NT2/D1 (cell line): ENCODE measurements around the gene ABCA1.

Source experiments
- DNase-seq: peaks from one replicate; pipeline ENCODE4 v3.0.0-alpha.2; 2011; ENCODE audit warnings: low read depth, low spot score
- H3K27me3 ChIP-seq: 2 replicates; pipeline ENCODE4 v1.6.0; 2011; ENCODE audit warnings: mild to moderate bottlenecking; ENCODE audit not compliant: insufficient read length, insufficient read depth
- H3K36me3 ChIP-seq: 2 replicates; pipeline ENCODE4 v1.6.1; 2011; ENCODE audit warnings: mild to moderate bottlenecking, low read length, mixed read lengths; ENCODE audit not compliant: insufficient read depth, insufficient read length
- H3K4me1 ChIP-seq: 2 replicates; pipeline ENCODE4 v1.5.1; 2011; ENCODE audit not compliant: insufficient read depth, insufficient read length
- H3K4me3 ChIP-seq: 2 replicates; pipeline ENCODE4 v1.5.1; 2011; ENCODE audit warnings: low read depth; ENCODE audit not compliant: insufficient read length
- H3K9ac ChIP-seq: 2 replicates; pipeline ENCODE4 v1.6.0; 2011; ENCODE audit warnings: low read depth; ENCODE audit not compliant: insufficient read length
- H3K9me3 ChIP-seq: 2 replicates; pipeline ENCODE4 v1.5.1; 2011; ENCODE audit warnings: mild to moderate bottlenecking, low read length; ENCODE audit not compliant: insufficient read depth
- SUZ12 ChIP-seq: IDR thresholded peaks from 2 replicates; pipeline ENCODE4 v1.6.1; 2011; ENCODE audit not compliant: insufficient read length, insufficient read depth; ENCODE audit errors: extremely low read depth
- YY1 ChIP-seq: IDR thresholded peaks from 2 replicates; pipeline ENCODE4 v1.6.1; 2011; ENCODE audit not compliant: insufficient read length, insufficient read depth
- ZNF274 ChIP-seq: IDR thresholded peaks from 2 replicates; pipeline ENCODE4 v1.6.1; 2011; ENCODE audit warnings: mild to moderate bottlenecking, low read depth, low read length

ABCA1 gene

DNA sequence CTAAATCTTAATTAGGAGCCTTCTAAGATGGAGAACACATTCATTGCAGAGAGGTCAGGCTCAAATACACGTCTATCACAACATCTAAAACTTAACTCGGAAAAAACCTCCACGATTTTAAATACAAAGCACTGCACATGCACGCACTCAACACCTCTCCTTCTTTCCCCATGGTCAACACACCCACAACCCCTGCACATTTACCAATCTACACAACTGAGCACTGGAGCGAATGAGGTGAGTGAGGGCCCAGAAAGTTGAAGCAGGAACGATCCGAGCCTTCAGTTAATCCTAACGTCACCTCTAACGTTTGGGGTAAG, 180.8 kb downstream of the ABCA1 start:
- peak overlapping the region; percentile 85 for H3K9ac ChIP-seq
- no peaks in the 10 kb centered on the region for H3K27me3 ChIP-seq
- no peak for TF ChIP-seq ZNF274
- no peak for TF ChIP-seq YY1
- no peak for TF ChIP-seq SUZ12
- H3K4me3 ChIP-seq, result peak overlapping the region; percentile 77
- H3K36me3 ChIP-seq, result peaks cover 12% of the 10 kb centered on the region
- no peak for DNase-seq
- H3K9me3 ChIP-seq, result no peaks in the 10 kb centered on the region
- H3K4me1 ChIP-seq, result no peaks in the 10 kb centered on the region

DNA sequence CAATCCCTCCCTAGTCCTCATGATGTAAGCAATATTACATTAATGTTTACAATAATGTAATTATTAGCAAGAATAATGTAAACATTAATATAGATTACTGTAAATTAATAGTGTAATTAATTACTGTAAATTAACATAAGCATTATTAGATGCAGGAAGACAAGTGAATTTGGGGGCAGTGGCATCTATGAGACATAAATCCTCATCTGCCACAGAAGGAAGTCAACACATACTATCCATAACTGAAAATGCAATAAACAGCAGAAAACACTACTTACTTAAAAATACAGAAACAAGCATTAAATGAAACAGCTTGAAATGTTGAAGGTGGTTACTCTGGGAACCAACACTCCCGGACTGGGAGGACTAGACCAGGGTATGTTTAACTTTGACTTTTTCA, 181.2 kb downstream of the ABCA1 start:
- Histone ChIP-seq H3K27me3 (no peaks in the 10 kb centered on the region), H3K9me3 (no peaks in the 10 kb centered on the region), H3K4me3 (peak overlapping the region; percentile 77), H3K9ac (peak overlapping the region; percentile 85), H3K36me3 (peaks cover 10% of the 10 kb centered on the region), H3K4me1 (no peaks in the 10 kb centered on the region)
- TF ChIP-seq SUZ12, result no peak
- no peak for TF ChIP-seq YY1
- TF ChIP-seq ZNF274, result no peak
- DNase-seq, result no peak

DNA sequence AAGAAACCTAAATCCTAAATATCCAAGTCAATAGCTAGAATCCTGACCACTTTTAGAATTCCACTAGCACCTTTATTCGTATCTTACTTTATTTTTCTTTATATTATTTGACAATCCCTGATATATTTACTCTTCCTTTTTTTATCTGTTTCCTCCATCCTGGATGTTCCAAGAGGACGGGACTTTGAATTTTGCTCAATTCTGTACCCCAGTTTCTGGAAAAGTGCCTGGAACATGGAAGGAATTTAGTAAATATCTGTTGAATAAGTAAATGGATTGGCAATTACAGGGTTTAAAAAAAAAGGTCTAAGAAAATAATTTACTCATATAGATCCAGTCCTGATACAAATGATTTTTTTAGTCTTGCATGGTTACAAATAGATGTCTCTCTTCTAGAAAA, 181.7 kb downstream of the ABCA1 start:
- H3K9me3 ChIP-seq, result no peaks in the 10 kb centered on the region
- H3K4me1 ChIP-seq, result no peaks in the 10 kb centered on the region
- no peak overlapping the region for H3K9ac ChIP-seq
- DNase-seq, result no peak
- no peak for TF ChIP-seq SUZ12
- TF ChIP-seq YY1, result no peak
- TF ChIP-seq ZNF274, result no peak
- peaks cover 5% of the 10 kb centered on the region for H3K36me3 ChIP-seq
- no peaks in the 10 kb centered on the region for H3K27me3 ChIP-seq
- no peak overlapping the region for H3K4me3 ChIP-seq

DNA sequence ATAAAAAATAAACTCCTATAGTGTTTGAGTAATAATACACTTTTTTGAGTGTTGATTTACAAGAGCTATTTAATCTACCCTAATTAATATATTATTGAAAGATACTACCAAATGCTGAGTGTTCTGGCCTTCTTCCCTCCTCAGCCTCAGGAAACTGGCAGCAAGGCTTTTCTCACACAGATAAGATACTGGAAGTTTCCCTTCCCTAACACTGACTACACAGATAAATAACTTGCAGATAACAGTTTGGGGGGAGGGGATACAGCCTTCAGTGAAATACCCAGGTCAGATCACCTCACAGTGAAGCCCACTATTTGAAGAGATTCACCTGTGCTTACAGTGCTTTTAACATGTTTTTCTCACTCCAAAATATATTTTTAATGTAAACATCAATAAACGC, 182.1 kb downstream of the ABCA1 start:
- Histone ChIP-seq H3K36me3 (peaks cover under 1% of the 10 kb centered on the region), H3K4me3 (no peak overlapping the region), H3K9ac (no peak overlapping the region), H3K9me3 (no peaks in the 10 kb centered on the region), H3K27me3 (no peaks in the 10 kb centered on the region), H3K4me1 (no peaks in the 10 kb centered on the region)
- no peak for DNase-seq
- TF ChIP-seq ZNF274, result no peak
- TF ChIP-seq YY1, result no peak
- no peak for TF ChIP-seq SUZ12

DNA sequence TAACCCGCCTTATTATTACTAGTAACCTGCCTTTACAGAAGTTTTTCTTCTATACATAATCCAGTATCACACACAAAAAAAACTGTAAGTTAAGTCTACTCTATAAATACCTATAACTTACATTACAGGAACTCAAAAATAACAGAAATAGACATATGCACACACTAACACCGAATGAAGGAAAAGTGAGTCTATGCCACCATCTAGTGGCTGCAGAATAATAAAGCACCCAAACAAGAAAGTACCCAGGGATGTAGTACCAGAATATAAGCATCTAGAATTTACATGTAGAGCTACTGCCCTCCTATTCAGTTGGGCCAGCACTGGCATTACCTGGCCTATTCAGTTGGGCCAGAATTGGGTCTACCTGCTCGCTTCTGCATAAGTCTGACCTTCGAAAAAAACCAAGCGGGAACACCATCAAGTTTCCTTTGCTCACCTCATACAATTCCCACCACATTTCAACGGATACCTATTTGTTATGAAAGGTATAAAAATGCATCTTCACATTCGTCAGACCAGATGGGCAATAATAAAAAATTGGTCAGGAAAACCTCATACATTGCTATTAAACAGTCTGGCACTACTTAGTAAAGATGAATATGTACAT, 184.5 kb downstream of the ABCA1 start:
- H3K9ac ChIP-seq, result no peak overlapping the region
- TF ChIP-seq ZNF274, result no peak
- peak; percentile 18 for DNase-seq
- no peaks in the 10 kb centered on the region for H3K36me3 ChIP-seq
- no peaks in the 10 kb centered on the region for H3K4me1 ChIP-seq
- H3K4me3 ChIP-seq, result no peak overlapping the region
- H3K9me3 ChIP-seq, result no peaks in the 10 kb centered on the region
- H3K27me3 ChIP-seq, result no peaks in the 10 kb centered on the region

DNA sequence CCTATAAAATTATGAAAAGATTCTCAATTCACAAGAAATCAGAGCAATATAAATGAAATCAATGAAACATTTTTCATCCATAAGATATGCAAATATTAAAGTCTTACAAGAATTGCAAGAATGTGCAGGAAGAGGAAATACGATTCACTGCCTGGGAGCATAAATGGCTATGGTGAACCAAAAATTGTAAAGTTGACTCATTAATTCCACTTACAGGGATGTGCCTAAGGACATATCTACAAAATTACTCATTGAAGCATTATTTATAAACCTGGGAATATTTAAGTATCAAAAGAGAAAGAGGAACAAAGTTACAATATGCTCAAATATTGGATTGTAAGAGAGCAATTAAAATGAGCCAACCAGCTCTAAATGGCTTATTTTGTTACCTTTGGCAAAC, 187.3 kb downstream of the ABCA1 start:
- no peaks in the 10 kb centered on the region for H3K36me3 ChIP-seq
- no peak overlapping the region for H3K9ac ChIP-seq
- no peaks in the 10 kb centered on the region for H3K27me3 ChIP-seq
- no peaks in the 10 kb centered on the region for H3K9me3 ChIP-seq
- no peak overlapping the region for H3K4me3 ChIP-seq
- DNase-seq, result no peak
- no peaks in the 10 kb centered on the region for H3K4me1 ChIP-seq
- no peak for TF ChIP-seq ZNF274
- no peak for TF ChIP-seq SUZ12
- no peak for TF ChIP-seq YY1

DNA sequence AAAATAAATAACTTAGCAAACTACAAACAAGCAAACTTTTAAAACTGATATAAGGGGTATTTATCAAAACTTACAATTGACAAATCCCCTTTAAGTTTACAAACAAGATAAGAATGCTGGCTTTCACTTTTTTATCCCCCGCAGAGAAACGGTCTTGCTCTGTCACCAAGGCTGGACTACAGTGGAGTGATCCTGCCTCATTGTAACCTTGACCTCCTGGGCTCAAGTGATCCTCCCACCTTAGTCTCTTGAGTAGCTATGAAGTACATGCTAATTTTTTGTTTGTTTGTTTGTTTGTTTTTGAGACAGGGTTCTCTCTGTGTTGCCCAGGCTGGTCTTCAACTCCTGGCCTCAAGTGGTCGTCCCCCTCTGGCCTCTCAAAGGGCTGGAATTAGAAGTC, 189.5 kb downstream of the ABCA1 start:
- H3K4me3 ChIP-seq, result no peak overlapping the region
- no peaks in the 10 kb centered on the region for H3K27me3 ChIP-seq
- H3K9me3 ChIP-seq, result no peaks in the 10 kb centered on the region
- H3K36me3 ChIP-seq, result no peaks in the 10 kb centered on the region
- H3K9ac ChIP-seq, result no peak overlapping the region
- TF ChIP-seq ZNF274 (no peak), SUZ12 (no peak), YY1 (no peak)
- H3K4me1 ChIP-seq, result no peaks in the 10 kb centered on the region
- no peak for DNase-seq
